ENCODE results near the gene DSG1.
"Not testable (repeated sequence)": the region's sequence is repeated elsewhere in the genome, so short reads cannot be mapped to it uniquely, and the experiment has no call there.

DSG1 gene

GRCh38 chr18:31275722-31276463 is 42.1 kb upstream of the DSG1 start:
- no peak overlapping the region for H3K4me3 ChIP-seq (replicated peaks; ENCODE audit: low read depth, low read length)
- no peak for TF ChIP-seq CTCF (IDR thresholded peaks at IDR 0.05; ENCODE audit: low read length, missing control alignments)
- DNase-seq (ENCODE audit: low read depth): peak; percentile 36

GRCh38 chr18:31278609-31279071 is 39.3 kb upstream of the DSG1 start:
- H3K4me3 ChIP-seq (replicated peaks; ENCODE audit: low read depth, low read length): no peak overlapping the region
- TF ChIP-seq CTCF (IDR thresholded peaks at IDR 0.05; ENCODE audit: low read length, missing control alignments): no peak
- no peak for DNase-seq (ENCODE audit: low read depth)

- H3K4me3 ChIP-seq (replicated peaks; ENCODE audit: low read depth, low read length): no peak overlapping the region
- DNase-seq (ENCODE audit: low read depth): no peak
- no peak for TF ChIP-seq CTCF (IDR thresholded peaks at IDR 0.05; ENCODE audit: low read length, missing control alignments)
Measured at GRCh38 chr18:31280502-31280901, 37.5 kb upstream of the DSG1 start.

GRCh38 chr18:31281437-31281836 is 36.5 kb upstream of the DSG1 start:
- no peak overlapping the region for H3K4me3 ChIP-seq (replicated peaks; ENCODE audit: low read depth, low read length)
- DNase-seq (ENCODE audit: low read depth): no peak
- no peak for TF ChIP-seq CTCF (IDR thresholded peaks at IDR 0.05; ENCODE audit: low read length, missing control alignments)

GRCh38 chr18:31289446-31289845 is 28.5 kb upstream of the DSG1 start:
- DNase-seq (ENCODE audit: low read depth); H3K4me3 ChIP-seq (replicated peaks; ENCODE audit: low read depth, low read length): not testable (repeated sequence)

GRCh38 chr18:31291688-31292087 is 26.3 kb upstream of the DSG1 start:
- DNase-seq (ENCODE audit: low read depth): no peak
- no peak for TF ChIP-seq CTCF (IDR thresholded peaks at IDR 0.05; ENCODE audit: low read length, missing control alignments)
- no peak overlapping the region for H3K4me3 ChIP-seq (replicated peaks; ENCODE audit: low read depth, low read length)

- no peak overlapping the region for H3K4me3 ChIP-seq (replicated peaks; ENCODE audit: low read depth, low read length)
- no peak for TF ChIP-seq CTCF (IDR thresholded peaks at IDR 0.05; ENCODE audit: low read length, missing control alignments)
- no peak for DNase-seq (ENCODE audit: low read depth)
Measured at GRCh38 chr18:31294199-31294747, 23.7 kb upstream of the DSG1 start.

Measured in fibroblast of pulmonary artery (primary cell).